ENCODE measurements around the gene DENND6A. TPM values are rescaled to one million over a fixed set of nuclear protein-coding genes. Genes with fewer than 3 reads are reported as not detected.
A peak's percentile ranks its signal among the peaks of the same experiment; 100 is the strongest.

DENND6A gene
- total RNA-seq, 6 donors from 2014 or later: 11.7 to 67.6 (median 23.8) TPM

DNA sequence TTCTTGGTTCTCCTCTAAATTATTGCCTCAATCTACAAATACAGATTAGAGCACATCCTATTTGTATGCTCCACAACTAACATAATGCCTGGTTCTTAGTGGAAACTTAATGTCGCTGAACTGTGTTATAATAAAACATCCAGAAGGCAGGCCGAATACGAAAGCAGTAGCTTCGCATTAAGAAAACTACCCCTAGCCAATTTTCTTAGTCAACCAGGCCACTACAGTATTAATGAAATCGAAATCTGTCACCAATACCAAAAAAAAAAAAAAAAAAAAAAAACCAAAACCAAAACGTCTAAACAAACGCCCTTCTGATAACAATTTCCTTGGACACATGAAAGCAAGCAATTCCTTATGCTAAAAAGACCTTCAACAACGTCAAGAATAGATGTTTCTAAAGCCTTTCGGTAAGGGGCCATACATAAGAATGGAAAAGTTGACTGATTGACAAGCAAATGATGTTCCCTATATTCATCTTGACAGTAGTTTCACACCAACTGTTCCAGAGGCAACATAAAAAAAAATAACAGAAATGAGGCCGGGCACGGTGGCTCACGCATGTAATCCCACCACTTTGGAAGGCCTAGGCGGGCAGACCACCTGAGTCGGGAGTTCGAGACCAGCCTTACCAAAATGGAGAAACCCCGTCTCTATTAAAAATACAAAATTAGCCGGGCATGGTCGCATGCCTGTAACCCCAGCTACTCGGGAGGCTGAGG is 1.3 kb downstream of the DENND6A start:
- no peak for DNase-seq
- no peak for ATAC-seq (ENCODE audit: low FRiP score in 2 of 2)
- TF ChIP-seq, protein P1, sequence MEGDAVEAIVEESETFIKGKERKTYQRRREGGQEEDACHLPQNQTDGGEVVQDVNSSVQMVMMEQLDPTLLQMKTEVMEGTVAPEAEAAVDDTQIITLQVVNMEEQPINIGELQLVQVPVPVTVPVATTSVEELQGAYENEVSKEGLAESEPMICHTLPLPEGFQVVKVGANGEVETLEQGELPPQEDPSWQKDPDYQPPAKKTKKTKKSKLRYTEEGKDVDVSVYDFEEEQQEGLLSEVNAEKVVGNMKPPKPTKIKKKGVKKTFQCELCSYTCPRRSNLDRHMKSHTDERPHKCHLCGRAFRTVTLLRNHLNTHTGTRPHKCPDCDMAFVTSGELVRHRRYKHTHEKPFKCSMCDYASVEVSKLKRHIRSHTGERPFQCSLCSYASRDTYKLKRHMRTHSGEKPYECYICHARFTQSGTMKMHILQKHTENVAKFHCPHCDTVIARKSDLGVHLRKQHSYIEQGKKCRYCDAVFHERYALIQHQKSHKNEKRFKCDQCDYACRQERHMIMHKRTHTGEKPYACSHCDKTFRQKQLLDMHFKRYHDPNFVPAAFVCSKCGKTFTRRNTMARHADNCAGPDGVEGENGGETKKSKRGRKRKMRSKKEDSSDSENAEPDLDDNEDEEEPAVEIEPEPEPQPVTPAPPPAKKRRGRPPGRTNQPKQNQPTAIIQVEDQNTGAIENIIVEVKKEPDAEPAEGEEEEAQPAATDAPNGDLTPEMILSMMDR (IDR thresholded peaks at IDR 0.05): no peak
- TF ChIP-seq POLR2AphosphoS5 (IDR thresholded peaks at IDR 0.05): no peak
- no peak for TF ChIP-seq POLR2A (IDR thresholded peaks at IDR 0.05)
- TF ChIP-seq EP300 (IDR thresholded peaks at IDR 0.05): no peak
- H3K27me3 ChIP-seq: no peaks in the 10 kb centered on the region
- H3K4me1 ChIP-seq: peaks cover 30 to 37% (median 34%) of the 10 kb centered on the region in 4 donors
- H3K9me3 ChIP-seq: no peaks in the 10 kb centered on the region
- 19 to 23% methylated on average over 19 of the region's 19 CpGs for WGBS, 2 donors
- peak overlapping the region; percentile 97 to 100 (median 98) for H3K27ac ChIP-seq
- H3K4me3 ChIP-seq: peak overlapping the region; percentile 69 to 98 (median 96)
- no peaks in the 10 kb centered on the region for H3K36me3 ChIP-seq

DNA sequence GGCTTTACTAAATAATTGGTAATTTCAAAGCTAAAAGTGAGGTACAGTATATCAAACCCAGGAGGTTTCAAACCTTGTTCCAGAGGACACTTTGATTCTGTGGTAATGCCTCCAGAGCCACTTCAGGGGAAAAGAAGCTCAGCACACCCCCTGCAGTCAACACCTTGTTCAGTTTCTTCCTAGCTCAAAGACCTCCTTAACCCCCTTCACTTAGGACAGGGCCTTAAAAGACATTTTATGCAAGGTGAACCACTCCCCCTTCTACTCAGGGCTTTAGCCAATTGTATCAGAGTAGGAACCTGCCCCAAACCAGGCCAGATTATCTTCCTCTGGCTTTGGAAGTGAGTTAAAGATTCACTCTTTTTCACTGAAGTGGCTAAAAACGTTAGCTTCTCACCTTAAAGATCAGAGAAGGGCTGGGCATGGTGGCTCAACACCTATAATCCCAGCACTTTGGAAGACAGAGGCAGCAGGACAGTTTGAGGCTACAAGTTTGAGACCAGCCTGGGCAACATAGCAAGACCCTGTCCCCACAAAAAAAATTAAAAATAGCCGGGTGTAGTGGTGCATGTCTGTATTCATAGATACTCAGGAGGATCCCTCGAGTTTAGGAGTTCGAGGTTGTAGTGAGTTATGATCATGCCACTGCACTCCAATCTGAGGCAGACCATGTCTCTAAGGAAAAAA is 3.4 kb downstream of the DENND6A start:
- ATAC-seq (ENCODE audit: low FRiP score in 2 of 2): no peak
- Histone ChIP-seq H3K36me3 (no peaks in the 10 kb centered on the region), H3K27me3 (no peaks in the 10 kb centered on the region), H3K4me3 (no peak overlapping the region), H3K4me1 (peaks cover 30 to 38% (median 36%) of the 10 kb centered on the region in 4 donors), H3K9me3 (no peaks in the 10 kb centered on the region), H3K27ac (peak overlapping the region in 1 of 4 donors; percentile 30)
- WGBS, 2 donors: 79 to 81% methylated on average over 4 of the region's 4 CpGs
- TF ChIP-seq EP300 (IDR thresholded peaks at IDR 0.05): no peak
- TF ChIP-seq POLR2AphosphoS5 (IDR thresholded peaks at IDR 0.05): no peak
- no peak for TF ChIP-seq POLR2A (IDR thresholded peaks at IDR 0.05)
- TF ChIP-seq, protein P1 (IDR thresholded peaks at IDR 0.05): no peak
- DNase-seq: no peak

DNA sequence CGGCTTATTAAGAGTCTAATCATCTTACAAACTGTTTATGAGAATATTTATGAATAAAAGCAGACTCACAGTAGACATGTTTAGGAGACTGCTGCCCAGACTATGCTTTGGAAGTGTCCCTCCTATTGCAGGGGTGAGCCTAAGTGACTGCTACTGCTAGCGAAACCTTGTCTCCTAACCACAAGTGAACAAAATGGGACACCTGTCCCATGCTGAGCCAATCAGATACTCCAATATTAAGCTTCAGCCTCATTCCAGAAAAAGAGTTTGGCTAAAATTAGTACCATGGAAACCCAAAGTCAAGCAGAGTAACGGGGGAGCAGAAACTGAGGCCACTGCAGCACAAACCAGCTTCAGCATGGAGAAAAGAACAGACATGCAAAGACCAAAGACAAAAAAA is 4.6 kb downstream of the DENND6A start:
- DNase-seq: no peak

DNA sequence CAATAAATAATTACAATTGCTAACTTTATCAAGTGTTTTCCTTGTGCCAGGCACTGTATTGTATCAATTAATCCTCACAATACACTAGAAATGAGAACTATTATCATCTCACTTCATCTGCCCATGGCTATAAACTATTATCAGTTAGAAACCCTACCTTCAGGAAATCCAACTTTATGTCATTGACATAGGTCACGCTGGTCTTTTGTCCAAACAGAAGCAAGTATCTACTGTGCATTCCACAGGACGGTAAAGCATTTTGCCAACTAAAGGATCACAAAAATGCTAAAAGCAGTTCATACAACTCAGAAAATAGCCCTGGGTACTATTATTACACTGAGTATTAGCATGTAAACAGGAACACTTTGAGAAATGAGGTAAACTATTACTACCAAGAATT is 9.6 kb downstream of the DENND6A start:
- ATAC-seq (ENCODE audit: low FRiP score in 2 of 2) (no peak), DNase-seq (no peak)
- 53 to 58% methylated on average over 2 of the region's 2 CpGs for WGBS, 2 donors
- Histone ChIP-seq H3K27me3 (no peaks in the 10 kb centered on the region), H3K36me3 (peaks cover 0 to 26% (median 4%) of the 10 kb centered on the region in 4 donors), H3K4me3 (no peak overlapping the region), H3K9me3 (no peaks in the 10 kb centered on the region), H3K4me1 (peaks cover 3 to 33% (median 6%) of the 10 kb centered on the region in 4 donors), H3K27ac (no peak overlapping the region)
- TF ChIP-seq EP300 (IDR thresholded peaks at IDR 0.05) (no peak), POLR2A (IDR thresholded peaks at IDR 0.05) (no peak), POLR2AphosphoS5 (IDR thresholded peaks at IDR 0.05) (no peak)
- TF ChIP-seq, protein P1 (IDR thresholded peaks at IDR 0.05): no peak

More for the DNA sequence above, 4.6 kb downstream of the DENND6A start:
- TF ChIP-seq POLR2A (IDR thresholded peaks at IDR 0.05) (no peak), EP300 (IDR thresholded peaks at IDR 0.05) (no peak), POLR2AphosphoS5 (IDR thresholded peaks at IDR 0.05) (no peak)
- TF ChIP-seq, protein P1 (IDR thresholded peaks at IDR 0.05): no peak
- no peaks in the 10 kb centered on the region for H3K9me3 ChIP-seq
- no peak for ATAC-seq (ENCODE audit: low FRiP score in 2 of 2)
- no peak overlapping the region for H3K27ac ChIP-seq
- peaks cover 30 to 43% (median 34%) of the 10 kb centered on the region in 4 donors for H3K4me1 ChIP-seq
- H3K27me3 ChIP-seq: no peaks in the 10 kb centered on the region
- peaks cover 0 to 3% (median 0%) of the 10 kb centered on the region in 4 donors for H3K36me3 ChIP-seq
- 87 to 93% methylated on average over 3 of the region's 3 CpGs for WGBS, 2 donors
- H3K4me3 ChIP-seq: no peak overlapping the region

All from upper lobe of left lung (tissue), 6 donors.